ENCODE data around the gene HP. TPM values are rescaled to one million over a fixed set of nuclear protein-coding genes. Genes with fewer than 3 reads are reported as not detected.

The HP gene
- total and polyA plus RNA-seq, 2 of the 13 experiments (the other 11 are each of a cell fraction or from before 2014, with no cell fraction given): 387 to 524 TPM

GRCh38 chr16:72029567-72030271, 24.6 kb upstream of the HP start (continued):
- TF ChIP-seq ZNF770 (CRISPR knock-in tag; IDR thresholded peaks at IDR 0.05) (peak; percentile 90), SNAPC2 (CRISPR knock-in tag; IDR thresholded peaks at IDR 0.05) (no peak), ZMYM3 (CRISPR knock-in tag; IDR thresholded peaks at IDR 0.05) (0 out of 2 replicates have a peak, but pooled peaks have one; percentile 33), CEBPB (IDR thresholded peaks at IDR 0.05; ENCODE audit: borderline replicate concordance, low read depth, low read length) (peak; percentile 9; the same call in 1 of the 2 replicates), ZNF609 (CRISPR knock-in tag; IDR thresholded peaks at IDR 0.05; ENCODE audit: borderline replicate concordance) (0 out of 2 replicates have a peak, but pooled peaks have one; percentile 7), ZNF296 (CRISPR knock-in tag; conservative IDR thresholded peaks at IDR 0.05) (no peak), YY1 (IDR thresholded peaks at IDR 0.05; ENCODE audit: insufficient read depth, insufficient replicate concordance, low read depth, low read length) (peak; percentile 15), ZBTB26 (CRISPR knock-in tag; IDR thresholded peaks at IDR 0.05; ENCODE audit: borderline replicate concordance) (no peak), ZNF331 (CRISPR knock-in tag; IDR thresholded peaks at IDR 0.05) (0 out of 2 replicates have a peak, but pooled peaks have one; percentile 10), SAP130 (CRISPR knock-in tag; IDR thresholded peaks at IDR 0.05; ENCODE audit: low read depth) (0 out of 2 replicates have a peak, but pooled peaks have one; percentile 15), GATAD2A (CRISPR knock-in tag; IDR thresholded peaks at IDR 0.05) (peak; percentile 75; the same call in 1 of the 2 replicates), NR2F6 (IDR thresholded peaks at IDR 0.05) (no peak), NR2F6 (CRISPR knock-in tag; IDR thresholded peaks at IDR 0.05) (peak; percentile 23; the same call in 1 of the 2 replicates), MTA1 (CRISPR knock-in tag; IDR thresholded peaks at IDR 0.05; ENCODE audit: borderline replicate concordance) (no peak), TRIM24 (CRISPR knock-in tag; IDR thresholded peaks at IDR 0.05) (no peak), HOMEZ (CRISPR knock-in tag; IDR thresholded peaks at IDR 0.05; ENCODE audit: low read depth) (0 out of 2 replicates have a peak, but pooled peaks have one; percentile 28), ZNF263 (CRISPR knock-in tag; IDR thresholded peaks at IDR 0.05) (peak; percentile 90), FOSL2 (CRISPR knock-in tag; IDR thresholded peaks at IDR 0.05) (peak; percentile 9; the same call in 1 of the 2 replicates), SUZ12 (IDR thresholded peaks at IDR 0.05; ENCODE audit: low read depth, low read length) (no peak), ZNF678 (CRISPR knock-in tag; IDR thresholded peaks at IDR 0.05) (no peak)

All from HepG2 (cell line).